Islet precursor cell (in vitro differentiated cells): Measurements from ENCODE around the gene AUTS2.
A peak's percentile ranks its signal among the peaks of the same experiment; 100 is the strongest.

Experiments used
- DNase-seq: peaks from one replicate; pipeline ENCODE4 v3.0.0-alpha.2; 2018

AUTS2 gene

GRCh38 chr7:69598081-69598486, at the start of gene AUTS2:
Gene AUTS2, plus strand, starts transcription at chr7:69598475. Its CDS starts 1,179 bp downstream, at chr7:69599654.
- DNase-seq = peak; percentile 96

- no peak for DNase-seq
Observed at GRCh38 chr7:69550991-69551390, 47.3 kb upstream of the AUTS2 start.

GRCh38 chr7:69553190-69553589, 45.1 kb upstream of the AUTS2 start:
- DNase-seq = no peak

- no peak for DNase-seq
Observed at GRCh38 chr7:69561266-69561960, 36.9 kb upstream of the AUTS2 start.

- DNase-seq = no peak
Observed at GRCh38 chr7:69564454-69565417, 33.5 kb upstream of the AUTS2 start.

GRCh38 chr7:69567800-69568199, 30.5 kb upstream of the AUTS2 start:
- DNase-seq = no peak

- peak; percentile 60 for DNase-seq
Observed at GRCh38 chr7:69568266-69568665, 30.0 kb upstream of the AUTS2 start.

- DNase-seq = no peak
Observed at GRCh38 chr7:69575651-69576050, 22.6 kb upstream of the AUTS2 start.

- DNase-seq = no peak
Observed at GRCh38 chr7:69577221-69577620, 21.1 kb upstream of the AUTS2 start.

GRCh38 chr7:69585169-69585568, 13.1 kb upstream of the AUTS2 start:
- no peak for DNase-seq

- DNase-seq = no peak
Observed at GRCh38 chr7:69586321-69586720, 12.0 kb upstream of the AUTS2 start.

GRCh38 chr7:69588773-69589172, 9.5 kb upstream of the AUTS2 start:
- DNase-seq = no peak

- no peak for DNase-seq
Observed at GRCh38 chr7:69591805-69592204, 6.5 kb upstream of the AUTS2 start.

GRCh38 chr7:69593511-69593910, 4.8 kb upstream of the AUTS2 start:
- DNase-seq = no peak

GRCh38 chr7:69595415-69595814, 2.9 kb upstream of the AUTS2 start:
- no peak for DNase-seq

- DNase-seq = no peak
Observed at GRCh38 chr7:69596056-69596455, 2.2 kb upstream of the AUTS2 start.

GRCh38 chr7:69596723-69597277, 1.5 kb upstream of the AUTS2 start:
- DNase-seq = no peak

GRCh38 chr7:69597278-69598076, 798 bp upstream of the AUTS2 start:
- DNase-seq = peak; percentile 76

GRCh38 chr7:69598487-69599285, 411 bp downstream of the AUTS2 start:
- DNase-seq = no peak

- DNase-seq = peak; percentile 58
Observed at GRCh38 chr7:69599286-69599954, 1.1 kb downstream of the AUTS2 start.

- no peak for DNase-seq
Observed at GRCh38 chr7:69599955-69600709, 1.9 kb downstream of the AUTS2 start.
